SU-DHL-6 (cell line): ENCODE results near the gene STK38L.

ENCODE experiments used
- H2AFZ ChIP-seq: fragments of 200-600 bp; sonication (generic); 2 replicates; pipeline ENCODE4 v1.6.1; 2014; ENCODE audit warnings: low read depth, mild to moderate bottlenecking, moderate library complexity, mixed read lengths, antibody characterized with exemption, low read length; ENCODE audit not compliant: severe bottlenecking
- H3F3A ChIP-seq: fragments of 200-600 bp; shearing (Covaris generic); 2 replicates; pipeline ENCODE4 v1.6.0; 2016; ENCODE audit warnings: antibody characterized with exemption, mild to moderate bottlenecking; ENCODE audit not compliant: insufficient read depth
- H3K27ac ChIP-seq: fragments of 200-600 bp; sonication (generic); 2 replicates; pipeline ENCODE4 v1.5.1; 2016; ENCODE audit warnings: low read depth, mild to moderate bottlenecking, low read length, moderate library complexity, mixed read lengths
- H3K27me3 ChIP-seq: fragments of 200-600 bp; sonication (generic), shearing (Covaris generic); 2 replicates; pipeline ENCODE4 v1.6.0; 2014; ENCODE audit warnings: mild to moderate bottlenecking, low read length
- H3K36me3 ChIP-seq: fragments of 200-600 bp; sonication (generic); 2 replicates; pipeline ENCODE4 v1.6.1; 2014; ENCODE audit warnings: mild to moderate bottlenecking, low read length, mixed read lengths
- H3K4me2 ChIP-seq: fragments of 300-600, 200-600 bp; shearing (Covaris generic), sonication (generic); 2 replicates; pipeline ENCODE4 v1.6.0; 2014; ENCODE audit warnings: low read length, low read depth, mild to moderate bottlenecking; ENCODE audit not compliant: poor library complexity, severe bottlenecking
- H3K4me3 ChIP-seq: fragments of 200-600 bp; sonication (generic); 2 replicates; pipeline ENCODE4 v1.5.1; 2014; ENCODE audit warnings: antibody characterized with exemption, low read length, mild to moderate bottlenecking, mixed read lengths; ENCODE audit not compliant: insufficient read depth, poor library complexity, severe bottlenecking
- H3K79me2 ChIP-seq: fragments of 200-600 bp; sonication (generic); 2 replicates; pipeline ENCODE4 v1.6.1; 2014; ENCODE audit warnings: mild to moderate bottlenecking, low read length, moderate library complexity; ENCODE audit not compliant: insufficient read depth
- H3K9ac ChIP-seq: fragments of 200-600 bp; sonication (generic); 2 replicates; pipeline ENCODE4 v1.7.0; 2014; ENCODE audit warnings: mild to moderate bottlenecking, low read length
- H3K9me2 ChIP-seq: fragments of 200-600 bp; sonication (generic); replicated peaks from 2 replicates; pipeline ENCODE4 v1.6.1; 2014; ENCODE audit warnings: low read length; ENCODE audit not compliant: insufficient read depth
- H3K9me3 ChIP-seq: fragments of 200-600 bp; sonication (generic); 2 replicates; pipeline ENCODE4 v1.6.1; 2014; ENCODE audit warnings: low read length, mixed read lengths; ENCODE audit not compliant: insufficient read depth
- H4K20me1 ChIP-seq: fragments of 200-600 bp; sonication (generic); 2 replicates; pipeline ENCODE4 v1.6.1; 2014; ENCODE audit warnings: low read depth, mild to moderate bottlenecking, antibody characterized with exemption, low read length, moderate library complexity, mixed read lengths
- EZH2phosphoT487 ChIP-seq: fragments of 200-600 bp; sonication (generic), shearing (Covaris generic); conservative IDR thresholded peaks from 2 replicates; pipeline ENCODE4 v1.6.1; 2018; ENCODE audit warnings: mild to moderate bottlenecking, antibody characterized with exemption, low read length, moderate library complexity, mixed read lengths
- TF ChIP-seq, protein P1 (sequence below): fragments of 200-600 bp; sonication (generic); IDR thresholded peaks from one replicate; pipeline ENCODE4 v1.5.1; 2017; ENCODE audit warnings: antibody characterized with exemption, mild to moderate bottlenecking, low read length, moderate library complexity; ENCODE audit not compliant: insufficient read depth, poor library complexity, severe bottlenecking

STK38L gene

DNA sequence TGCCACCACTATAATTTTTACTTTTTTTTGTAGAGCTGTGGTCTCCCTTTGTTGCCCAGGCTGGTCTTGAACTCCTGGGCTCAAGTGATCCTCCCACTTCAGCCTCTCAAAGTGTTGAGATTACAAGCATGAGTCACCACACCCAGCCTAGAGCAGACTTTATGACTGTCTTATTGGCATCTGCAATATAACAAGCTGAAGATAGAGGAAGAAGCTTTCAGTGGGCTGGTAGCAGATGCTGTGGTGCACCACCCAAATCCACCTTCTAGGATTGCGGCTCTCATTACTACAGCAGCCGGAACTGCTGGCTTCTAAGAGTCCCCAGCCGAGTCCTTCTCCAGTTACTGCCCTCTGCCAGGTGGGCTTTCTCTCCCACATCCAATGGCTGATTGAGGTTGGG, 7.6 kb upstream of the STK38L start:
- no peaks in the 10 kb centered on the region for H3K36me3 ChIP-seq
- no peak overlapping the region for H2AFZ ChIP-seq
- H3K9ac ChIP-seq: no peak overlapping the region
- no peak for TF ChIP-seq EZH2phosphoT487
- TF ChIP-seq, protein P1, sequence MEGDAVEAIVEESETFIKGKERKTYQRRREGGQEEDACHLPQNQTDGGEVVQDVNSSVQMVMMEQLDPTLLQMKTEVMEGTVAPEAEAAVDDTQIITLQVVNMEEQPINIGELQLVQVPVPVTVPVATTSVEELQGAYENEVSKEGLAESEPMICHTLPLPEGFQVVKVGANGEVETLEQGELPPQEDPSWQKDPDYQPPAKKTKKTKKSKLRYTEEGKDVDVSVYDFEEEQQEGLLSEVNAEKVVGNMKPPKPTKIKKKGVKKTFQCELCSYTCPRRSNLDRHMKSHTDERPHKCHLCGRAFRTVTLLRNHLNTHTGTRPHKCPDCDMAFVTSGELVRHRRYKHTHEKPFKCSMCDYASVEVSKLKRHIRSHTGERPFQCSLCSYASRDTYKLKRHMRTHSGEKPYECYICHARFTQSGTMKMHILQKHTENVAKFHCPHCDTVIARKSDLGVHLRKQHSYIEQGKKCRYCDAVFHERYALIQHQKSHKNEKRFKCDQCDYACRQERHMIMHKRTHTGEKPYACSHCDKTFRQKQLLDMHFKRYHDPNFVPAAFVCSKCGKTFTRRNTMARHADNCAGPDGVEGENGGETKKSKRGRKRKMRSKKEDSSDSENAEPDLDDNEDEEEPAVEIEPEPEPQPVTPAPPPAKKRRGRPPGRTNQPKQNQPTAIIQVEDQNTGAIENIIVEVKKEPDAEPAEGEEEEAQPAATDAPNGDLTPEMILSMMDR: no peak
- H4K20me1 ChIP-seq: no peaks in the 10 kb centered on the region
- peaks cover 3% of the 10 kb centered on the region; the same call in 1 of the 2 replicates for H3F3A ChIP-seq
- no peaks in the 10 kb centered on the region for H3K9me2 ChIP-seq
- H3K9me3 ChIP-seq: no peaks in the 10 kb centered on the region
- H3K79me2 ChIP-seq: no peaks in the 10 kb centered on the region
- H3K4me2 ChIP-seq: no peak overlapping the region
- no peak overlapping the region for H3K4me3 ChIP-seq
- H3K27ac ChIP-seq: no peak overlapping the region
- H3K27me3 ChIP-seq: no peaks in the 10 kb centered on the region

DNA sequence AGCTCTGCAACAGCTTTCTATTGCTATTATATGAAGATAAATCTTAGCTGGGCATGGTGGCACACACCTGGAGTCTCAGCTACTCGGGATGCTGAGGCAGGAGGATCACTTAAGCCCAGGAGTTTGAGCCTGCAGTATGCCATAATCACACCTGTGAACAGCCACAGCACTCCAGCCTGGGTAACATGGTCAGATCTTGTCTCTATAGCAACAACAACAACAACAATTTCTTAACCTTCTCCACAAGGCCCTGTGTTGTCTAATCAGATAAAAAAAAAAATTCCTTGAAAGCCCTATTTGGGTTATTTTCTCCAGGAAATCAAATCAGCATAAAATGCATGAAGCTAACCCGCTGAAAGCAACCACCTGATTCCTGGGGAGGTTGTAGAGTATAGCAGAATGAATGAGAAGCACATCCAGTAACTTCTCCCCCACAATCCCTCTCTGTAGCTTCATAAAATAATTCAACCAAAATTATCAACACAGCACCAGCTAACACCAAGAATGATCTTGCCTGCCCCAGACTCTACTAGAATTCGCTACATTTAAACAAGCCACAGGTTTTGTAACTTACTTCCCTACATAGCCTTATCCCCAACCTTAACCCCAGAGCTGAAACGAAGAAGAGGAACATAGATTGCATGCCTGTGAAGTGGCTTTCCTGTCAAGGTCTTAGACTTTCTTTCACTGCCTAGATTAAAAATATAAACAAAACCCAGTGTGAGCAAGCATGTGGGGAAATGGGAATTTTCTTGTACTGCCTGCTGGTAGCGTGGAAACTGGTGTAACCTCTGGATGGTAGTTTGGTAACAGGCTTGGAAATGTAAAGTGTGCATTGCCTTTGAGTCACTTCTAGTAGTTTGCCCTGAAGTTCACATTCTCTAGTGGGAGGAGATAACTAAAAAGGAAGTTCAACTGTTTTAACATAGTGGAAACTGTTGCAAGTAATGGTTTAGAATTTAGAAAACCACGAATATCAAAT, 6.0 kb upstream of the STK38L start:
- peaks cover 7% of the 10 kb centered on the region; the same call in 1 of the 2 replicates for H3F3A ChIP-seq
- H4K20me1 ChIP-seq: no peaks in the 10 kb centered on the region
- no peaks in the 10 kb centered on the region for H3K79me2 ChIP-seq
- no peaks in the 10 kb centered on the region for H3K27me3 ChIP-seq
- H3K9me3 ChIP-seq: peaks cover 4% of the 10 kb centered on the region; the same call in 1 of the 2 replicates
- no peaks in the 10 kb centered on the region for H3K9me2 ChIP-seq
- no peak overlapping the region for H3K27ac ChIP-seq
- H3K4me2 ChIP-seq: no peak overlapping the region
- no peak overlapping the region for H3K4me3 ChIP-seq
- peak overlapping the region; percentile 7 for H2AFZ ChIP-seq
- no peak for TF ChIP-seq EZH2phosphoT487
- TF ChIP-seq, protein P1: no peak
- no peak overlapping the region for H3K9ac ChIP-seq
- no peaks in the 10 kb centered on the region; the same call in 1 of the 2 replicates for H3K36me3 ChIP-seq

GRCh38 chr12:27243006-27243405, 1.1 kb upstream of the STK38L start:
- Histone ChIP-seq H3K9me2 (no peaks in the 10 kb centered on the region), H4K20me1 (no peaks in the 10 kb centered on the region), H3K27me3 (no peaks in the 10 kb centered on the region), H3K27ac (no peak overlapping the region), H3K9ac (no peak overlapping the region), H3K4me3 (no peak overlapping the region), H3K79me2 (no peaks in the 10 kb centered on the region), H3F3A (peaks cover 20% of the 10 kb centered on the region), H2AFZ (peak overlapping the region; percentile 100), H3K4me2 (no peak overlapping the region), H3K36me3 (no peaks in the 10 kb centered on the region; the same call in 1 of the 2 replicates), H3K9me3 (peaks cover 10% of the 10 kb centered on the region)
- TF ChIP-seq, protein P1: no peak
- no peak for TF ChIP-seq EZH2phosphoT487
